Gastroesophageal sphincter (tissue), 3 donors: Measurements from ENCODE around the gene MYO7A.

ENCODE experiments used
- EP300 ChIP-seq: sonication (generic); formaldehyde crosslinking; IDR thresholded peaks from one replicate; pipeline ENCODE4 v1.6.1; 2017; ENCODE audit warnings: antibody characterized with exemption, mild to moderate bottlenecking
- POLR2A ChIP-seq, 2 donors: fragments of 450-650 bp; IDR thresholded peaks; one replicate each; pipeline ENCODE4 v1.6.1; 2017; ENCODE audit warnings: antibody characterized with exemption in 2 of 2, mild to moderate bottlenecking in 2 of 2, moderate library complexity in 1 of 2
- TF ChIP-seq, protein P1 (sequence below), 4 experiments: fragments of 200-600 bp in 2 of 4; fragments of 450-650 bp in 2 of 4; sonication (generic) in 1 of 4; IDR thresholded peaks; one replicate each; pipeline ENCODE4 v1.5.1; 2017 to 2019; ENCODE audit warnings: antibody characterized with exemption in 4 of 4, mild to moderate bottlenecking in 2 of 4, moderate library complexity in 2 of 4

DNA sequence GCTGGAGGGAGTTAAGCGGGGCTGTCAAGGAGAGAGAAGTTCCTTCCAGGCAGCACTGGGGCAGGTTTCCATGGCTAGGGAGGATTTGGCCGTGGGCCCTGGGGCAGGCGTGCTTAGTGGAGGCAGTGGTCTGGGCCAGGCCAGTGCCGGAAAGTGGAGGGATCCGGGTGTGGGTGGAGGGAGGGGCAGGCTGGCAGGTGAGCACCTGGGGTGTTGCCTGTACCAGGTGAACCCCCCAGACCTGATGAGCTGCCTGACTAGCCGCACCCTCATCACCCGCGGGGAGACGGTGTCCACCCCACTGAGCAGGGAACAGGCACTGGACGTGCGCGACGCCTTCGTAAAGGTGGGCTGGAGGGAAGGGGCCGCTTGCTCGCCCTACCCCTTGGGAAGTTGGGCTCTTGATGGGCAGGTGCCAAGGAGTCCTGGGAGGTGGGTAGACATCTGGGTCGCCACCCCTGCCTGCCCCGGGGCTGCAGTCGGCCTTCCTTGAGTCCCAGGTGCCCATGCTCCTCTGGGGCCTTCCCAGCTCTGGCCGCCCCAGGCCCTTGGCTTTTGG lies 32.0 kb downstream of the MYO7A start:
- no peak for TF ChIP-seq EP300
- TF ChIP-seq, protein P1, sequence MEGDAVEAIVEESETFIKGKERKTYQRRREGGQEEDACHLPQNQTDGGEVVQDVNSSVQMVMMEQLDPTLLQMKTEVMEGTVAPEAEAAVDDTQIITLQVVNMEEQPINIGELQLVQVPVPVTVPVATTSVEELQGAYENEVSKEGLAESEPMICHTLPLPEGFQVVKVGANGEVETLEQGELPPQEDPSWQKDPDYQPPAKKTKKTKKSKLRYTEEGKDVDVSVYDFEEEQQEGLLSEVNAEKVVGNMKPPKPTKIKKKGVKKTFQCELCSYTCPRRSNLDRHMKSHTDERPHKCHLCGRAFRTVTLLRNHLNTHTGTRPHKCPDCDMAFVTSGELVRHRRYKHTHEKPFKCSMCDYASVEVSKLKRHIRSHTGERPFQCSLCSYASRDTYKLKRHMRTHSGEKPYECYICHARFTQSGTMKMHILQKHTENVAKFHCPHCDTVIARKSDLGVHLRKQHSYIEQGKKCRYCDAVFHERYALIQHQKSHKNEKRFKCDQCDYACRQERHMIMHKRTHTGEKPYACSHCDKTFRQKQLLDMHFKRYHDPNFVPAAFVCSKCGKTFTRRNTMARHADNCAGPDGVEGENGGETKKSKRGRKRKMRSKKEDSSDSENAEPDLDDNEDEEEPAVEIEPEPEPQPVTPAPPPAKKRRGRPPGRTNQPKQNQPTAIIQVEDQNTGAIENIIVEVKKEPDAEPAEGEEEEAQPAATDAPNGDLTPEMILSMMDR (IDR thresholded peaks at IDR 0.05) = no peak
- no peak for TF ChIP-seq POLR2A (IDR thresholded peaks at IDR 0.05)
